ENCODE results near the gene MDFI.
A peak's percentile ranks its signal among the peaks of the same experiment; 100 is the strongest.

The MDFI gene

DNA sequence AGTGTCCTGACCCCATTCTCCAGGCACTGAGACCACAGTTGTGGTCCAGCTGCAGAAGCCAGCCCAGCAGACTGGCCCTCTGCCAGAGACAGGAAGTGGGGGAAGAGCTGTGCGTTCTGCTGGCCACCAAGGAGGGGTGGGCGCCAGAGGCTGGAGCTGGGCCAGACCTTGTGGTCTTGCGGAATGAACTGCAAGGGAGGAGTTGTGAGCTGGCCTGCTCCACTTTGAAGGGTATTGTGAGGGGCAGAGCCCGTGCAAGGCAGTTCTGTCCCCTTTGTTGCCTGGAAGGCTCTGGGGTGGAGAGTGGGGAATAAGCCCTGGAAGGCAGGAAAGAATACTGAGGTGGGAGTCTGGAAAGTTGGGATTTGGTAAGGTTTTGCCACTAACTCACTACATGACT is 3.6 kb upstream of the MDFI start:
- CTCF ChIA-PET = interaction anchor here (0.9 to 1.1 kb wide), 2 partner anchors 32 to 48 kb away, joined by 3 to 4 read pairs; no protein-coding TSS in a partner anchor
- H3K27ac ChIP-seq = peak overlapping the region; percentile 31
- TF ChIP-seq, protein P1, sequence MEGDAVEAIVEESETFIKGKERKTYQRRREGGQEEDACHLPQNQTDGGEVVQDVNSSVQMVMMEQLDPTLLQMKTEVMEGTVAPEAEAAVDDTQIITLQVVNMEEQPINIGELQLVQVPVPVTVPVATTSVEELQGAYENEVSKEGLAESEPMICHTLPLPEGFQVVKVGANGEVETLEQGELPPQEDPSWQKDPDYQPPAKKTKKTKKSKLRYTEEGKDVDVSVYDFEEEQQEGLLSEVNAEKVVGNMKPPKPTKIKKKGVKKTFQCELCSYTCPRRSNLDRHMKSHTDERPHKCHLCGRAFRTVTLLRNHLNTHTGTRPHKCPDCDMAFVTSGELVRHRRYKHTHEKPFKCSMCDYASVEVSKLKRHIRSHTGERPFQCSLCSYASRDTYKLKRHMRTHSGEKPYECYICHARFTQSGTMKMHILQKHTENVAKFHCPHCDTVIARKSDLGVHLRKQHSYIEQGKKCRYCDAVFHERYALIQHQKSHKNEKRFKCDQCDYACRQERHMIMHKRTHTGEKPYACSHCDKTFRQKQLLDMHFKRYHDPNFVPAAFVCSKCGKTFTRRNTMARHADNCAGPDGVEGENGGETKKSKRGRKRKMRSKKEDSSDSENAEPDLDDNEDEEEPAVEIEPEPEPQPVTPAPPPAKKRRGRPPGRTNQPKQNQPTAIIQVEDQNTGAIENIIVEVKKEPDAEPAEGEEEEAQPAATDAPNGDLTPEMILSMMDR (conservative IDR thresholded peaks at IDR 0.05; ENCODE audit: low read depth) = no peak

DNA sequence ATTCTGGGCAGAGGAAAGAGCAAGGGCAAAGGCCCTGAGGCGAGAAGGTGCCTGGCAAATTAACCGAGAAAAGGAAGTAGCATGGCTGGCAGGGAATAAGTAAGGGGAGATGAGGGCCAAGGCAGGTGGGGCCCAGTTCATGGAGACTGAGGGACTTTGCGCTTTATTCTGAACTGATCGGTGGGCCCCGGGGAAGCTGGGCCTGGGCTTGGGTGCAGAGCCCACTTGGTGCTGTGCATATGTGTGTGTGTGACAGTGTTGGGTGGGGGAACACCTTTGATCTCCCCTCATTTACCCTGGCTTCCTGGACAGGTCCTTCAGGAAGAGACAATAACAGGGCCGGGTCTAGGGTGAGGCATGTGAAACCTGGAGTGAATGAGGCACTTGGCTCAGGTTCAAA is 2.9 kb upstream of the MDFI start:
- H3K27ac ChIP-seq = peak overlapping the region; percentile 31
- TF ChIP-seq, protein P1 (conservative IDR thresholded peaks at IDR 0.05; ENCODE audit: low read depth) = no peak
- ChIA-PET POLR2A (ENCODE audit: low non-redundant PET) (no interaction called here), CTCF (interaction anchor here (0.6 to 1.1 kb wide), 3 partner anchors 33 to 105 kb away, joined by 3 to 4 read pairs (median 4); no protein-coding TSS in a partner anchor)
- DNase-seq (ENCODE audit: low spot score) = no peak

More for the DNA sequence above, 3.6 kb upstream of the MDFI start:
- POLR2A ChIA-PET (ENCODE audit: low non-redundant PET) = no interaction called here
- DNase-seq (ENCODE audit: low spot score) = no peak

GRCh38 chr6:41636833-41637193 is 1.5 kb upstream of the MDFI start:
- H3K27ac ChIP-seq = peak overlapping the region; percentile 85
- CTCF ChIA-PET = interaction anchor here (1.1 kb wide), 1 partner anchor 34 kb away, joined by 4 read pairs; no protein-coding TSS in a partner anchor
- POLR2A ChIA-PET (ENCODE audit: low non-redundant PET) = interaction anchor here (0.6 to 1.5 kb wide), 4 partner anchors 10 to 89 kb away, joined by 3 to 11 read pairs (median 4); no protein-coding TSS in a partner anchor
- TF ChIP-seq, protein P1 (conservative IDR thresholded peaks at IDR 0.05; ENCODE audit: low read depth) = no peak
- peak; percentile 92 for DNase-seq (ENCODE audit: low spot score)

GRCh38 chr6:41637194-41638001 is 870 bp upstream of the MDFI start:
- POLR2A ChIA-PET (ENCODE audit: low non-redundant PET) = interaction anchor here (0.7 to 1.5 kb wide), 2 partner anchors 10 to 12 kb away, joined by 4 to 11 read pairs; no protein-coding TSS in a partner anchor
- peak; percentile 34 for DNase-seq (ENCODE audit: low spot score)
- peak overlapping the region; percentile 85 for H3K27ac ChIP-seq
- TF ChIP-seq, protein P1 (conservative IDR thresholded peaks at IDR 0.05; ENCODE audit: low read depth) = no peak
- CTCF ChIA-PET = no interaction called here

DNA sequence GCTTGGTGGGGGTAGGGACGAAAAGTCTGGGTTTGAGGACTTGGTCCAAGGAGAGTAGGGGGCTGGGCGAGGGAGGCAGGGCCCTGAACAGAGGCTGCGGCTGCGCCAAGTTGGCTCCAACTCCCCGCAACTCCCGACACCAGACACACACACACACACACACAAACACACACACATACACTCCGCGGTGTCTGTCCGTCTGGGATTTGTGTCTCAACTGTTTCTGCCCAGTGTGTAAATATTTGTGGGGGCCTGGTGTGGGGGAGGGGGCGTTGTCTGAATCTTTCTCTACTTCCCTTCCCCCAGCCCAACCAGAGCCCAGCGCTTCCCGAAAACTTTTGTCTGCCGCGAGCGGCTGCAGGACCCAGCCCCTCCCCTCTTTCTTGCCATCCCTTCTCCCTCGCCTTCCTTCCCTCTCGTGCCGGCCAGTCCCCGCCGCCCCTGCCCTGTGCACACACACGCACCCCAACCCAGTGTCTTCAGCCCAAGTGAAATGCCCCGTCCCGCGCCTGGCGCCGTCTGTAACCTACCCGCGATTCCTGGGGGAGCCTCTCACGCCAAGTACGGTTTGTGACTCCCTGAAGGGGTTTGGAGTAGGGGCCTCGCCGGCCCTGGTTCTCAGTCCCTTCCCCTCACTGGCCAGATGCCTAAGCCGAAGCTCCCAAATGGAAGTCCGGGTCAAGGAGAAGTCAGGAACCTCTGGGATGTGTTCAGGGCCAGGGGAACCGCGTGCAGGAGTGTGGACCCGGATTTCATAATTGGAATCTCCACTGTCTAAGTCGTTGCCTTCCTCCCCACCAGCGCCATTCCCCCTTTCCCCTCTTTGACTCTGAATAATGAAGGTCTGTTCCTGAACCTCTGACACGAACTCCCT is 904 bp downstream of the MDFI start:
- CTCF ChIA-PET = no interaction called here
- POLR2A ChIA-PET (ENCODE audit: low non-redundant PET) = no interaction called here
- H3K27ac ChIP-seq = peak overlapping the region; percentile 85
- no peak for DNase-seq (ENCODE audit: low spot score)
- TF ChIP-seq, protein P1 (conservative IDR thresholded peaks at IDR 0.05; ENCODE audit: low read depth) = no peak

DNA sequence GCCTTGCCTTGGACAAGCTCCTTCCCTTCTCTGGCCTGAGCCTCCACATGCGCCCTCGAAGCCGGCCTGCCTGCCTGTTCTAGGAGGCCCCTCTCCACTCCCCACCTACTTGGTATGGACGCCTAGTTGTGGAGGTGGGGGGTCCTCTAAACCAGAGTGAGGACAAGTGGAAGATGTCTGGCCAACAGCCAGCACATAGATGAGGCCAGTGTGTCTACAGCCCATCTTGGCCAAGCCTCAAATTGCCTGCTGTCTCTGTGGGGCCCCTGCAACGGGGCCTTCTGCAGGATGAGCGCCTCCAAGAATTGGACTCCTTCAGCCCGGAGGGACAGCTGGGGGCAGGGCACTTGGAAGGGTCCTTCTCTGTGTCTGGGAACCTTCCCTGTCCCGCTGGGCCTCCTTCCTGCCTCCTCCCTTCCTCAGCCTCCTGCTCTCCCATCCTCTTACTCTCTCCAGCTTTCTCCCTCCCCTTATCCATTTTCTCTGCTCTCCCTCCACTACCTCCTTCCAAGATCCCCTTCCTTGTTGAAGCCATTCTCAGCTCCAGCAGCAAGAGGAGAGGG is 1.6 kb downstream of the MDFI start:
- H3K27ac ChIP-seq = peak overlapping the region; percentile 85

More for the DNA sequence above, 1.6 kb downstream of the MDFI start:
- no peak for DNase-seq (ENCODE audit: low spot score)
- POLR2A ChIA-PET (ENCODE audit: low non-redundant PET) = no interaction called here
- CTCF ChIA-PET = no interaction called here
- TF ChIP-seq, protein P1 (conservative IDR thresholded peaks at IDR 0.05; ENCODE audit: low read depth) = no peak

All from RWPE1 (cell line).